Mucosa of descending colon (tissue), 3 donors: ENCODE measurements around the gene DGCR2. TPM values are rescaled to one million over a fixed set of nuclear protein-coding genes. Genes with fewer than 3 reads are reported as not detected.

Experiments
- ATAC-seq: fragments of 200-7000 bp; cut with Tn5 transposase; one replicate; pipeline ENCODE4 v1.9.1; 2020; ENCODE audit warnings: mild to moderate bottlenecking, moderate library complexity
- DNase-seq, 3 donors: peaks; one replicate each; pipeline ENCODE4 v3.0.0-alpha.2; 2020
- H3K36me3 ChIP-seq: fragments of 200-600 bp; one replicate; pipeline ENCODE4 v1.8.0; 2021; ENCODE audit warnings: low read depth, mild to moderate bottlenecking
- H3K4me1 ChIP-seq: fragments of 200-600 bp; one replicate; pipeline ENCODE4 v1.8.0; 2021; ENCODE audit warnings: low read depth, mild to moderate bottlenecking
- H3K4me3 ChIP-seq: fragments of 200-600 bp; one replicate; pipeline ENCODE4 v1.8.0; 2021; ENCODE audit warnings: mild to moderate bottlenecking
- H3K9me3 ChIP-seq: fragments of 200-600 bp; one replicate; pipeline ENCODE4 v1.8.0; 2021; ENCODE audit warnings: mild to moderate bottlenecking
- CTCF ChIP-seq: fragments of 200-600 bp; IDR thresholded peaks from one replicate; pipeline ENCODE4 v1.8.0; 2022; ENCODE audit warnings: antibody characterized with exemption, mild to moderate bottlenecking
- intact Hi-C, 2 donors: fragments of 100-400 bp; cut with DNase I in 1 of 2; cut with micrococcal nuclease in 1 of 2; formaldehyde crosslinking; loops; one replicate each; pipeline versions ENCODE4 v1.11.0 to v1.11.1; 2022; cut with DNase I, micrococcal nuclease
- total RNA-seq, 3 donors: library from RNA; stranded (reverse); fragmentation: NEBNext Ultra II Directional in 2 of 3; extraction: Animal tissue kit (Norgen Biotek cat#: 25700) in 2 of 3; gene quantifications; one replicate each; pipeline versions ENCODE4 v1.2.1 to v1.2.4, GENCODE V29; 2021 to 2023
- donor health status: DM: no; HTN: no; CAD: no; lungs with moderate emphysema.
- donor health status: DM: no; HTN: no; CAD: no.
- donor health status: DM: no; HTN: yes; CAD: no.

Gene DGCR2
- total RNA-seq, 3 donors from 2014 or later = 68.4 to 100 (median 79.8) TPM

- intact Hi-C loops = no loop called here
- no peak overlapping the region for H3K4me3 ChIP-seq
- H3K4me1 ChIP-seq = peaks cover 4% of the 10 kb centered on the region
- no peaks in the 10 kb centered on the region for H3K36me3 ChIP-seq
- peak in 1 of 3 donors; percentile 45 for DNase-seq
- no peaks in the 10 kb centered on the region for H3K9me3 ChIP-seq
- no peak for TF ChIP-seq CTCF
- ATAC-seq = peak; percentile 49
These were observed 5.3 kb upstream of the DGCR2 start for GRCh38 chr22:19127329-19128008.

GRCh38 chr22:19126309-19127273 is 4.4 kb upstream of the DGCR2 start:
- no peaks in the 10 kb centered on the region for H3K9me3 ChIP-seq
- intact Hi-C loops = no loop called here
- H3K4me1 ChIP-seq = peaks cover 4% of the 10 kb centered on the region
- DNase-seq (no peak), ATAC-seq (no peak)
- no peak overlapping the region for H3K4me3 ChIP-seq
- H3K36me3 ChIP-seq = no peaks in the 10 kb centered on the region
- no peak for TF ChIP-seq CTCF

GRCh38 chr22:19125474-19126308 is 3.5 kb upstream of the DGCR2 start:
- no peak for TF ChIP-seq CTCF
- Histone ChIP-seq H3K9me3 (no peaks in the 10 kb centered on the region), H3K4me3 (no peak overlapping the region), H3K36me3 (no peaks in the 10 kb centered on the region), H3K4me1 (peaks cover 11% of the 10 kb centered on the region)
- DNase-seq = no peak
- intact Hi-C loops = no loop called here
- ATAC-seq = no peak

GRCh38 chr22:19125011-19125410 is 2.8 kb upstream of the DGCR2 start:
- intact Hi-C loops = no loop called here
- no peak for DNase-seq
- ATAC-seq = no peak
- Histone ChIP-seq H3K36me3 (no peaks in the 10 kb centered on the region), H3K9me3 (no peaks in the 10 kb centered on the region), H3K4me1 (peaks cover 18% of the 10 kb centered on the region), H3K4me3 (no peak overlapping the region)
- no peak for TF ChIP-seq CTCF

- H3K9me3 ChIP-seq = no peaks in the 10 kb centered on the region
- no peak overlapping the region for H3K4me3 ChIP-seq
- H3K36me3 ChIP-seq = no peaks in the 10 kb centered on the region
- H3K4me1 ChIP-seq = peaks cover 24% of the 10 kb centered on the region
- TF ChIP-seq CTCF = no peak
- ATAC-seq (no peak), DNase-seq (no peak)
- intact Hi-C loops = no loop called here
These were observed 2.2 kb upstream of the DGCR2 start for GRCh38 chr22:19124377-19124776.
